Hematopoietic multipotent progenitor cell (in vitro differentiated cells): Measurements from ENCODE around the gene ZNF775. TPM values are rescaled to one million over a fixed set of nuclear protein-coding genes. Genes with fewer than 3 reads are reported as not detected.

ENCODE experiments used
- DNase-seq, 3 donors: peaks; one replicate each; pipeline ENCODE4 v3.0.0-alpha.2; 2011 to 2015; ENCODE audit warnings: low read depth in 2 of 3, low spot score in 2 of 3
- total RNA-seq: library from RNA; depleted of rRNA; stranded (reverse); fragments of >200 nt; gene quantifications from one replicate; pipeline ENCODE4 v1.2.3, GENCODE V29; 2012

ZNF775 gene
- total RNA-seq, 1 donor: 10.2 TPM

GRCh38 chr7:150368096-150368883 is 10.8 kb upstream of the ZNF775 start, which contains the start of gene REPIN1:
TSS of gene REPIN1 (plus strand) at chr7:150368822. CDS start at chr7:150369712, 890 bp downstream.
- DNase-seq: peak in 2 of 3 donors; percentile 94 to 95

DNA sequence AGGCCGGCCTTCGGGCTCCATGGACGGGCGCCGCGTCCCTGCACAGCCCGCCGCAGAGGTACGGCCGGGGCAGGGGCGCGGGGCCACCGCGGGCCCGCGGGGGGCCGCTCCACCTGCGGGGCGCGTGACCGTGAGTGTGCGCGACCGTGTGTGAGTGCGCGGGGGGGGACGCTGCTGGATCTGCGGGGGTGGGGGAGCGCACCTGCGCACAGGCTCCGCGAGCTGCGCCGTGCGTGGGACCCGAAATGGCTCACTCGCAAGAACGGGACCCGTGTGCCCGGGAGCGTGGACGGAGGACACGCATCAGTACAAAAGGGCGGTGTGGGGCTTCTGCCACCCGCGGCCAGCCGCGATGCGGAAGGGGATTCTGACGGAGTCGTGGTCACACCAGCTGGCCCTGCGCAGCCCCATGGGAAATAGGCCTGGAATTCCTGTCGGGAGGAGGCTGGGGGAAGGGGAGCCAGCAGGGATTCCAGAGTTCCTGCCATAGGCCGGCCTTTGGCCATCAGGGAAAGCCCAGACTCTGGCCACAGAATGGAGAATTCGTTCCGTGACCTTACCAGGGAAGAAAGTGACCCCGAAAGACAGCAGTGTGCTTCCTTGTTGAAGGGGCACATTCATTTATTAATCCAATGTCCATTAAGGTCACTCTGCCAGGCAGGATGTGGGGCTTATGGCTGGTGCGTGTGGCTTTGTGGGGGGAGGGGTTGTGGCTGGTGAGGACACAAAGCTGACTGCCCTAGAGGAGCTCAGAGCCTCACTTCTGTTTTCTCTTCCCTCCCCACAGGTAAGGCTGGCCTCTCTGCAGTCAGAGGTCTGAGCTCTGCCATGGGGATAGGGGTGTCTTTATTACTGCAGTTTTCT is 10.0 kb upstream of the ZNF775 start:
- peak in 1 of 3 donors; percentile 42 for DNase-seq

DNA sequence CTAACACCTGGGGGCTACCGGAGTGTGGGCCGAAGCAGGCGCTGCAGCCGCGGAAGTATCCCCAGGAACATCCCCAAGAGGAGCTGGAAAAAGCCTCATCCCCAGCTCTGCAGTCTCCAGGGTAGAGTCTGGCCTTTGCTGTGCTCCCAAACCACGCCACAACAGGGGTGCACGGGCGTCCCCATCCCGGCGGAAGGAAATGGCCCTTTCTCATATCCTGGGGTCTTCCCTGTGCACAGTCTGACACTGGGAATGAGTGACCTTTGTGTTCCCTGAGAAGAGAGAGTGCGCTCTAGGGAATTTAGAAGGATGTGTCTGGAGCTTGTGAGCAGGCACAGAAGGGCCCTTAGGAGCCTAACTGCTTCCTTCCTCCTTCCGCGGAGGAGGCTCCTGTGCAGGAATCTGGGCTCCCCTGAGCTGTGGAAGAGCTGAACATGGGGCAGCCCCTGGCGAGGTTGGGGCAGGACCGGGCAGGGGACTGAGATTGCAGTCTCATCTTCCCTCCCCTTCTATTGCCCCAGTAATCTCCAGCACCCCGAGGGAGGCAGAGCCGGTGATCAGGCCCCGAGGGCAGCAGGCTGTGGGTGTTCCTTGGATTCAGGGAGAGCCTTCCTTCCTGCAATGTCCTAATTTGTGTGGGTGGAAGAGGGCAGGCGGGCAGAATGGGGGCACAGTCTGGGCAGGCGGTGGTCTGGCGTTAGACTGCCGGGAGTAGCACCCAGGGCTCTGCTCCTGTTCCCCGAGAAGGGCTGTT is 9.2 kb upstream of the ZNF775 start:
- DNase-seq: no peak

GRCh38 chr7:150370612-150371071 is 8.5 kb upstream of the ZNF775 start:
- no peak for DNase-seq

DNA sequence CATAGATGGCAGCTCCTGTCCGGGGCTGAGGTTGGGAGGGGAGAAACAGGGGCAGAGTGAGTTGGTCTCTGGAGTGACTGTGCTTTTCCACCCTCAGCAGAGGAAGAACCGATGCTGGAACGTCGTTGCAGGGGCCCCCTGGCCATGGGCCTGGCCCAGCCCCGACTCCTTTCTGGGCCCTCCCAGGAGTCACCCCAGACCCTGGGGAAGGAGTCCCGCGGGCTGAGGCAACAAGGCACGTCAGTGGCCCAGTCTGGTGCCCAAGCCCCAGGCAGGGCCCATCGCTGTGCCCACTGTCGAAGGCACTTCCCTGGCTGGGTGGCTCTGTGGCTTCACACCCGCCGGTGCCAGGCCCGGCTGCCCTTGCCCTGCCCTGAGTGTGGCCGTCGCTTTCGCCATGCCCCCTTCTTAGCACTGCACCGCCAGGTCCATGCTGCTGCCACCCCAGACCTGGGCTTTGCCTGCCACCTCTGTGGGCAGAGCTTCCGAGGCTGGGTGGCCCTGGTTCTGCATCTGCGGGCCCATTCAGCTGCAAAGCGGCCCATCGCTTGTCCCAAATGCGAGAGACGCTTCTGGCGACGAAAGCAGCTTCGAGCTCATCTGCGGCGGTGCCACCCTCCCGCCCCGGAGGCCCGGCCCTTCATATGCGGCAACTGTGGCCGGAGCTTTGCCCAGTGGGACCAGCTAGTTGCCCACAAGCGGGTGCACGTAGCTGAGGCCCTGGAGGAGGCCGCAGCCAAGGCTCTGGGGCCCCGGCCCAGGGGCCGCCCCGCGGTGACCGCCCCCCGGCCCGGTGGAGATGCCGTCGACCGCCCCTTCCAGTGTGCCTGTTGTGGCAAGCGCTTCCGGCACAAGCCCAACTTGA is 7.8 kb upstream of the ZNF775 start:
- no peak for DNase-seq

- no peak for DNase-seq
Measured at GRCh38 chr7:150371996-150372270, 7.2 kb upstream of the ZNF775 start.

DNA sequence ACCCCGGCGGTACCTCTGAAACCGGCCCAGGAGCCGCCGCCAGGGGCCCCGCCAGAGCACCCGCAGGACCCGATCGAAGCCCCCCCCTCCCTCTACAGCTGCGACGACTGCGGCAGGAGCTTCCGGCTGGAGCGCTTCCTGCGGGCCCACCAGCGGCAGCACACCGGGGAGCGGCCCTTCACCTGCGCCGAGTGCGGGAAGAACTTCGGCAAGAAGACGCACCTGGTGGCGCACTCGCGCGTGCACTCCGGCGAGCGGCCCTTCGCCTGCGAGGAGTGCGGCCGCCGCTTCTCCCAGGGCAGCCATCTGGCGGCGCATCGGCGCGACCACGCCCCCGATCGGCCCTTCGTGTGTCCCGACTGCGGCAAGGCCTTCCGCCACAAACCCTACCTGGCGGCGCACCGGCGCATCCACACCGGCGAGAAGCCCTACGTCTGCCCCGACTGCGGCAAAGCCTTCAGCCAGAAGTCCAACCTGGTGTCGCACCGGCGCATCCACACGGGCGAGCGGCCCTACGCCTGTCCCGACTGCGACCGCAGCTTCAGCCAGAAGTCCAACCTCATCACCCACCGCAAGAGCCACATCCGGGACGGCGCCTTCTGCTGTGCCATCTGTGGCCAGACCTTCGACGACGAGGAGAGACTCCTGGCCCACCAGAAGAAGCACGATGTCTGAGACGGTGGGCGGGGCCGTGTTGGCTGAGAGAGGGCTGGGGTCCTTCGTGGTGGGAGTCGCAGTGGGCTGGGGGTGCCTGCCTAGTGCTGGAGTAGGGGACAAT is 6.7 kb upstream of the ZNF775 start:
- DNase-seq: no peak

DNA sequence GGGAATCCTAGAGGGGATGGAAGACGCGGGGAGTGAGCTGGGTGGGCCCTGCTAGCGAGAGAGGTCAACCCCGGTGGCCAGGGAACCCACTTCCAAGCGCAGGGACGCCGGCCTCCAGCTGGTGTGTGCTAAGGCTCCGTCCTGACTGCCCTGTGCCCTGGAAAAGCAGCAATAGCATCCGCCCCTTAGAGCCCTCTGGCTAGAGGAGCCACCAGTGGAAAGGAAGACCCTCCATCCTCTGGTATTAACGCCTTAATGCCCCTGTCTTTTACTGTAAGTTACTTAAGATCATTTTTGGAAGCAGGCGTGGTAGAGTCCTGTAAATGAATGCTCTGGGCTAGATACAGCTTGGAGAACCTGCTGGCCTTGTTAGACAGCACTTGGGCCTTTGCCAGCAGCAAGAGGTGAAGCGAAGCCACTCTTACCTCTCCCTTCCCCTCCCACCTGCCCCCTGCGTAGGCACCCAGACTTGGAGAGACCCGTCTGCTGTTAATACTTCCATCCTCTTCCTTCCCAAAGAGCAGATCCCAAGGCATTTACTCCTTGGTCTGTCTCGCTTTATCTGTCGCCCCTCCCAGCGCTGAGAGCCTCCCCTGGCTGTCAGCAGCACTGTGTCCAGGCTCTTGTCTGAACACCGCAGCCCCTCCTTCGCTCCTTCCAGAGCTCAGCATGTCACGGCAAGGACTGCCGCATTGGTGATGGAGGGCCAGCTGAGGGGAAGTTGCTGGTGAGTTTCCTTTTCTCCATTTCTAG is 5.9 kb upstream of the ZNF775 start:
- peak in 1 of 3 donors; percentile 31 for DNase-seq

DNA sequence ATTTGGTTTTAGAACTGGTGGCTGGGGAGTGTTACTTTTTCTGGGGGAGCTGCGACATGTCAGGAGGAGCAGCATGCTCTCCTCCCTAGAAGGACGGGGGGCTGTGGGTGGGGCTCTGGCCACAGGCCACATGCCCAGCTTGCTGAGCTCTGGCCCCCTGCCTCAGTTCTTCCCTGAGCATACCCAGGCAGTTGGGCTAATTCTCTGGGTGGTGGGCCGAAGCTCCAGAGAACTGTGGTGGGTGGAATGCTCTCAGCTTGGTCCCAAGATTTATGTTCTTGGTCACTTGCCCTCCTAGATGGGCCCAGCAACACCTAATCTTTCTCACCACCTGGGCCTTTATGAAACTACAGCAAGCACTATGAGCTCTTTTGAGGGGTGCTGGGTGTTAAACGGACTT is 5.1 kb upstream of the ZNF775 start:
- no peak for DNase-seq

- DNase-seq: no peak
Measured at GRCh38 chr7:150374472-150374871, 4.7 kb upstream of the ZNF775 start.

GRCh38 chr7:150375662-150376521 is 3.2 kb upstream of the ZNF775 start:
- DNase-seq: no peak

- DNase-seq: no peak
Measured at GRCh38 chr7:150376560-150376959, 2.6 kb upstream of the ZNF775 start.

- DNase-seq: no peak
Measured at GRCh38 chr7:150377196-150377595, 1.9 kb upstream of the ZNF775 start.

- DNase-seq: no peak
Measured at GRCh38 chr7:150377635-150378034, 1.5 kb upstream of the ZNF775 start.

DNA sequence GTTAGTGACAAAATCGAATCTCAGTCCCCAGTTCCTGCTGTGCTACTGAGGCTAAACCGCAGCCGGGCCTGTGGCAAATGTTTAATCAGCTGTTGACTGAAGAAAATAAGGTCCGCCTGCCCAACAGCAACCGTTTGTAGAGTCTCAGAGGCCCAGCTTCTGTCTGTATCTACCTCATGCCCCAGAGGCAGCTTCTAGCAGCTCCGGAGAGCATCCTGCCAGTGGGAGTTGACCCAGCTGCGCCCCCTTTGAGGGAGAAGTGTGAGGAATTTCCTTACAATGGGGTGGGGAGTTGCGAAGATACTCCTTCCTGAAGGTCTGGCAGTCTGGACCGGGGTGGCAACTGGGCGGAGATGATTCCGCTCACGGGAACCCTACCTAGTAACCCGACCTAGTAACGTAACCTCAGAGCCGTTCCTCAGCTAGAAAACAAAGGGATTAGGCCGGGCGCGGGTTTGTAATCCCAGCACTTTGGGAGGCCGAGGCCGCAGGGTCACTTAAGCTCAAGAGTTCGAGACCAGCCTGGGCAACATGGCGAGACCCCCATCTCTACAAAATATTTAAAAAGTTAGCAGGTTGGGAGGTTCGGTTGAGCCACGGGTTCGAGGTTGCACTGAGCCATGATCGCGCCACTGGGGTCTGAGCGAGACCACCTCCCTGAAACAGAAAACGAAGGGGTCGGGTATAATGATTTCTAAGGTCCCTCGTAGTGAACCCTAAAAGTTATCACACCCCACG is 846 bp upstream of the ZNF775 start:
- peak in 1 of 3 donors; percentile 68 for DNase-seq

DNA sequence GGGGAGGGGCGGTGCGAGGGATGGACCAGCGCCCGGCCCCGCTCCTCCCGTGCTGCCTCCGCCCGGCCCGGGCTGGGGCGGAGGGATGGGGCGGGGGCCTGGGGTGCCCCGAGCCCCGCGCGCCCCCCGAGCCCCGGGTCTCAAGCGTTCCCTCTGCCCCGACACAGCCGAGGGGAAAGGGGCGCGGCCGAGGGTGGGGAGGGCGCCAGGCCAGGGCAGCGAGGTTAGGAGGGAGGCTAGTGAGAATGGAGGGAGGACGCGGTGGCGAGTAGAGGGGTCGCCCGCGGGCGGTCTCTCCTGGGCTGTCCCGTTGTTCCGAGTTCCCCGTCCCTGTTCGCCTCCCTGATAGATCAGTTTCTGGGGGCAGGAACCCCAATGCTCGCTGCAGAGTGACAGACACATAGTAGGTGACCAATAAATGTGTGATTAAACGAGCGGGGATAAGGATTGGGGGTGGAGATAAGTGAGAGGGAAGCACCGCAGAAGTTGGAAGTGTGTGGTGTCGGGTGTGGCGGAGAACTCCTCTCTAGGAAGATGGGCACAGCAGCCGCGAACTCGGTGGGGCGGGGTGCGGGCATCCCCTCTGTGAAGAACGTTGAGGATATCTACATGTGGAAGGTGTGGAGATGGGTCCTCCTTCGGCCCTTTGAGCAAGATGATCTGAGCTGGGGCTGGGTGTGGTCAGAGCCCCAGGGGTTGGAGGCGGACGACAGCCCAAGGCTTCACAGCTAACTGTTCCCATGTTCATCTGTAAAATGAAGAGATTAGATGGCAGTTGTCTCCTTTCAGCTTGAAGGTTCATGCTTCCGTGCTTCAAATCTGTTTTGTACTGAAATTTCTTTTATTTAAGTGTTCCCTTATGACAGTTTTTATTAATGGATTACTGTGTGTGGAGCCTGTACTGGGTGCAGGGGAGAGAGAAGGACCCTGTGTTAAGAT is 580 bp downstream of the ZNF775 start:
- peak in 1 of 3 donors; percentile 22 for DNase-seq
